Panc1 (cell line): ENCODE data around the gene OLFM3. TPM values are rescaled to one million over a fixed set of nuclear protein-coding genes. Genes with fewer than 3 reads are reported as not detected.

Experiments used
- ATAC-seq: fragments of 200-7000 bp; cut with Tn5 transposase; 2 replicates; pipeline ENCODE4 v1.9.1; 2020; ENCODE audit warnings: mild to moderate bottlenecking, moderate library complexity
- BruUV-seq: library from RNA; stranded (reverse); fragments of 400-500 nt; replicated peaks from 2 replicates; lab custom pipeline; 2021; lab: Mats Ljungman, UMichigan
- CTCF ChIA-PET: fragments of 300-600 bp; sonication (Branson Sonifier 250); formaldehyde crosslinking; loops from one replicate; lab custom pipeline; 2022; ENCODE audit warnings: antibody characterized with exemption; lab: Charles Lee
- POLR2A ChIA-PET: fragments of 300-600 bp; sonication (Branson Sonifier 250); formaldehyde crosslinking; loops from one replicate; lab custom pipeline; 2022; ENCODE audit warnings: antibody characterized with exemption; lab: Charles Lee
- DNase-seq: peaks from one replicate; pipeline ENCODE4 v3.0.0-alpha.2; 2010; ENCODE audit warnings: low read depth, low spot score
- H3K27ac ChIP-seq: 2 replicates; pipeline ENCODE4 v1.5.1; 2011; ENCODE audit warnings: mild to moderate bottlenecking, low read length, inconsistent platforms
- H3K27me3 ChIP-seq: fragments of 200-500 bp; sonication (Bioruptor generic); 2 replicates; pipeline ENCODE4 v1.6.0; 2014; ENCODE audit warnings: low read length, inconsistent platforms; ENCODE audit not compliant: control insufficient read depth, insufficient read depth
- H3K36me3 ChIP-seq: fragments of 200-500 bp; sonication (Bioruptor generic); 2 replicates; pipeline ENCODE4 v1.5.1; 2014; ENCODE audit warnings: inconsistent platforms, mild to moderate bottlenecking, low read length, moderate library complexity; ENCODE audit not compliant: control insufficient read depth, insufficient read depth
- H3K4me1 ChIP-seq: 2 replicates; pipeline ENCODE4 v1.5.1; 2011; ENCODE audit warnings: inconsistent platforms, mild to moderate bottlenecking, low read length, moderate library complexity; ENCODE audit not compliant: control insufficient read depth, insufficient read depth
- H3K4me3 ChIP-seq, 2 experiments: 2 replicates each; pipeline ENCODE4 v1.5.1; 2011 to 2012; ENCODE audit warnings: low read depth in 2 of 2, low read length in 2 of 2, mild to moderate bottlenecking in 2 of 2, inconsistent platforms in 1 of 2, moderate library complexity in 1 of 2
- H3K9me3 ChIP-seq: fragments of 200-500 bp; sonication (Bioruptor generic); 2 replicates; pipeline ENCODE4 v1.5.1; 2014; ENCODE audit warnings: low read depth, mild to moderate bottlenecking, inconsistent platforms, low read length, moderate library complexity; ENCODE audit not compliant: control insufficient read depth, insufficient read depth
- CTCF ChIP-seq: fragments of 450-650 bp; IDR thresholded peaks from 2 replicates; pipeline ENCODE4 v1.5.1; 2017; ENCODE audit warnings: mild to moderate bottlenecking
- POLR2AphosphoS5 ChIP-seq: IDR thresholded peaks from 2 replicates; pipeline ENCODE4 v1.6.1; 2012; ENCODE audit warnings: mild to moderate bottlenecking, low read depth, low read length, moderate library complexity
- REST ChIP-seq, 2 experiments: IDR thresholded peaks; 2 replicates each; pipeline ENCODE4 v1.6.1; 2011 to 2012; ENCODE audit warnings: low read depth in 2 of 2, control low read depth in 1 of 2, low read length in 1 of 2, mild to moderate bottlenecking in 1 of 2, moderate library complexity in 1 of 2; ENCODE audit not compliant: insufficient read depth in 1 of 2
- SIN3A ChIP-seq: IDR thresholded peaks from 2 replicates; pipeline ENCODE4 v1.6.1; 2012; ENCODE audit warnings: low read depth, mild to moderate bottlenecking, low read length, moderate library complexity, borderline replicate concordance; ENCODE audit not compliant: insufficient read depth
- TCF7L2 ChIP-seq: IDR thresholded peaks from 2 replicates; pipeline ENCODE4 v1.6.1; 2011; ENCODE audit warnings: mild to moderate bottlenecking, low read depth, low read length, inconsistent platforms
- in situ Hi-C: cut with HindIII; loops from 2 replicates; pipeline ENCODE4 v1.10.0; 2016; ENCODE audit warnings: low sequenced_read_pairs, low pct_unique_long_range_greater_than_20kb
- intact Hi-C: fragments of 100-400 bp; cut with micrococcal nuclease; formaldehyde crosslinking; loops from one replicate; pipeline ENCODE4 v1.10.0; 2022; ENCODE audit not compliant: unreplicated experiment
- total RNA-seq: library from RNA; stranded (reverse); gene quantifications from one replicate; pipeline ENCODE4 v1.2.1, GENCODE V29; 2021; ENCODE audit not compliant: unreplicated experiment

OLFM3 gene
- total RNA-seq, 1 experiment from 2014 or later: not detected

- CTCF ChIA-PET: interaction anchor here (0.7 kb wide), 1 partner anchor 1840 kb away, joined by 4 read pairs; no protein-coding TSS in a partner anchor
- BruUV-seq: no TSS peak
- Histone ChIP-seq H3K4me1 (no peaks in the 10 kb centered on the region), H3K4me3 (no peak overlapping the region), H3K36me3 (no peaks in the 10 kb centered on the region), H3K27ac (no peak overlapping the region), H3K9me3 (no peaks in the 10 kb centered on the region), H3K27me3 (no peaks in the 10 kb centered on the region)
- in situ Hi-C loops (no loop called here), intact Hi-C loops (no loop called here)
- DNase-seq (no peak), ATAC-seq (no peak)
- TF ChIP-seq CTCF (no peak), SIN3A (no peak), REST (IDR thresholded peaks at IDR 0.05; ENCODE audit: insufficient read depth in 1 of 2, low read depth in 2 of 2, low read length in 1 of 2) (no peak), POLR2AphosphoS5 (no peak), TCF7L2 (no peak)
- POLR2A ChIA-PET: no interaction called here
Observed at GRCh38 chr1:101992821-101993575, 3.7 kb downstream of the OLFM3 start.

- Histone ChIP-seq H3K36me3 (no peaks in the 10 kb centered on the region), H3K27me3 (no peaks in the 10 kb centered on the region), H3K9me3 (no peaks in the 10 kb centered on the region), H3K4me3 (no peak overlapping the region), H3K4me1 (no peaks in the 10 kb centered on the region), H3K27ac (no peak overlapping the region)
- in situ Hi-C loops (no loop called here), intact Hi-C loops (no loop called here)
- ChIA-PET CTCF (no interaction called here), POLR2A (no interaction called here)
- no peak for TF ChIP-seq SIN3A
- TF ChIP-seq TCF7L2: no peak
- no peak for TF ChIP-seq POLR2AphosphoS5
- TF ChIP-seq REST (IDR thresholded peaks at IDR 0.05; ENCODE audit: insufficient read depth in 1 of 2, low read depth in 2 of 2, low read length in 1 of 2): no peak
- no peak for DNase-seq
- BruUV-seq: no TSS peak
- ATAC-seq: no peak
Observed at GRCh38 chr1:101980974-101981373, 15.8 kb downstream of the OLFM3 start.
